Naive thymus-derived CD4-positive, alpha-beta T cell (primary cell): ENCODE data around the gene TMIE. TPM values are rescaled to one million over a fixed set of nuclear protein-coding genes. Genes with fewer than 3 reads are reported as not detected.
A peak's percentile ranks its signal among the peaks of the same experiment; 100 is the strongest.

ENCODE experiments used
- ATAC-seq: fragments of 150-1000 bp; cut with Tn5 transposase; 2 replicates; pipeline ENCODE4 v1.10.0; 2021; ENCODE audit warnings: mild to moderate bottlenecking, moderate library complexity
- CTCF ChIA-PET: fragments of 350-600 bp; sonication (Branson Sonifier 250); formaldehyde crosslinking; loops from one replicate; lab custom pipeline; 2021; ENCODE audit warnings: antibody characterized with exemption; lab: Charles Lee
- POLR2A ChIA-PET: fragments of 350-600 bp; sonication (Branson Sonifier 250); formaldehyde crosslinking; loops from one replicate; lab custom pipeline; 2021; ENCODE audit warnings: antibody characterized with exemption, inconsistent platforms; lab: Charles Lee
- DNase-seq, 9 donors: peaks; one replicate each; pipeline versions ENCODE4 v3.0.0 to v3.0.0-alpha.2; 2020 to 2022; ENCODE audit warnings: mixed read lengths in 1 of 9
- H3K27ac ChIP-seq: one replicate; pipeline ENCODE4 v1.7.0; 2013; ENCODE audit warnings: mild to moderate bottlenecking, low read depth, low read length, moderate library complexity
- H3K27me3 ChIP-seq, 2 donors: one replicate each; pipeline ENCODE4 v1.7.0; 2013; ENCODE audit warnings: low read length in 2 of 2, mild to moderate bottlenecking in 2 of 2, moderate library complexity in 2 of 2; ENCODE audit not compliant: control insufficient read depth in 2 of 2, insufficient read depth in 2 of 2
- H3K36me3 ChIP-seq, 3 experiments: 1 replicate in 2 of 3; 2 replicates in 1 of 3; pipeline ENCODE4 v1.7.0; 2013; ENCODE audit warnings: low read length in 3 of 3, mild to moderate bottlenecking in 3 of 3, moderate library complexity in 1 of 3; ENCODE audit not compliant: insufficient read depth in 3 of 3, control insufficient read depth in 2 of 3
- H3K4me1 ChIP-seq, 2 donors: one replicate each; pipeline ENCODE4 v1.7.0; 2013; ENCODE audit warnings: low read length in 2 of 2, mild to moderate bottlenecking in 2 of 2, moderate library complexity in 1 of 2; ENCODE audit not compliant: control insufficient read depth in 2 of 2, insufficient read depth in 2 of 2
- H3K4me3 ChIP-seq: 2 replicates; pipeline ENCODE4 v1.7.0; 2013; ENCODE audit warnings: mild to moderate bottlenecking, low read length
- H3K9me3 ChIP-seq, 3 experiments: 1 replicate in 2 of 3; 2 replicates in 1 of 3; pipeline ENCODE4 v1.7.0; 2013; ENCODE audit warnings: low read length in 3 of 3; ENCODE audit not compliant: control insufficient read depth in 2 of 3
- H3K27ac Mint-ChIP-seq, 9 donors: one replicate each; pipeline ENCODE4 v1.8.0; 2020 to 2022; ENCODE audit warnings: mixed read lengths in 9 of 9, mild to moderate bottlenecking in 8 of 9, moderate library complexity in 5 of 9, inconsistent platforms in 2 of 9
- H3K27me3 Mint-ChIP-seq, 5 donors: one replicate each; pipeline ENCODE4 v1.8.0; 2021 to 2022; ENCODE audit warnings: mixed read lengths in 5 of 5, mild to moderate bottlenecking in 1 of 5
- H3K36me3 Mint-ChIP-seq, 5 donors: one replicate each; pipeline ENCODE4 v1.8.0; 2020 to 2022; ENCODE audit warnings: mixed read lengths in 5 of 5, mild to moderate bottlenecking in 3 of 5, inconsistent platforms in 1 of 5
- H3K4me1 Mint-ChIP-seq, 7 donors: one replicate each; pipeline ENCODE4 v1.8.0; 2020 to 2022; ENCODE audit warnings: mixed read lengths in 7 of 7, mild to moderate bottlenecking in 3 of 7, inconsistent platforms in 1 of 7
- H3K4me3 Mint-ChIP-seq, 10 donors: one replicate each; pipeline ENCODE4 v1.8.0; 2020 to 2022; ENCODE audit warnings: mild to moderate bottlenecking in 10 of 10, mixed read lengths in 10 of 10, moderate library complexity in 6 of 10, inconsistent platforms in 2 of 10
- H3K9me3 Mint-ChIP-seq, 11 donors: one replicate each; pipeline ENCODE4 v1.8.0; 2020 to 2022; ENCODE audit warnings: mixed read lengths in 11 of 11, mild to moderate bottlenecking in 4 of 11, inconsistent platforms in 1 of 11, moderate library complexity in 1 of 11
- intact Hi-C, 2 donors: fragments of 100-400 bp; cut with micrococcal nuclease; formaldehyde crosslinking; loops; one replicate each; pipeline ENCODE4 v1.15.1; 2023
- polyA plus RNA-seq, 2 donors: library from polyadenylated mRNA; unstranded; fragments of 300-500 nt; fragmentation: Illumina TruSeq; gene quantifications; one replicate each; pipeline ENCODE4 v1.2.3, GENCODE V29; 2021
- total RNA-seq, 6 experiments: library from RNA in 5 of 6; stranded (reverse) in 5 of 6; gene quantifications; 1 replicate in 5 of 6; 2 replicates in 1 of 6; pipeline ENCODE4 v1.2.3 and lab custom pipeline; 2021 to 2026

Gene TMIE
- total and polyA plus RNA-seq, 7 experiments from 2014 or later: 0.31 to 5.6 (median 5.1) TPM

DNA sequence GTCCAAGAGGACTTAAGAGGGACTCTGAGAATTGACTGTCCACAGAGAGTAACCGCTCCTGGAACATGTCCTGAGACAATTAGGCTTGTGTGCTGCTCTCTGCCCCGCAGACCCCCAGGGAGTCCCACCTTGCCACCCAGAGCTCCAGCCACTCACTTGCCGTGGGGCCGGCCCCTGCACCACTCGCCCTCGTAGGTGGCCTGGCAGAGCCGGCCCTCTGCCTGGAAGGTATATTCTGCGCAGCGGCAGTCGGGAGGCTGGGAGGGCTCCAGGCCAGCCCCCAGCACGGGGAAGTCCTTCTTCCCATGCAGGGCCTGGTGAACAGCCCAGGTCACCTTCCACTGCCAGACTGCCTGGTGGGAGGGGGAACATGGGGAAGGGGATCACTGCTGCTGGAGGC is 18.2 kb upstream of the TMIE start:
- no peaks in the 10 kb centered on the region for H3K4me1 ChIP-seq
- no peak overlapping the region for H3K27ac ChIP-seq
- H3K9me3 Mint-ChIP-seq: no peaks in the 10 kb centered on the region
- intact Hi-C loops: no loop called here
- no peaks in the 10 kb centered on the region for H3K9me3 ChIP-seq
- peaks cover 0 to 34% (median 9%) of the 10 kb centered on the region in 5 donors for H3K36me3 Mint-ChIP-seq
- no peak overlapping the region for H3K4me3 ChIP-seq
- H3K27me3 Mint-ChIP-seq: no peaks in the 10 kb centered on the region
- no peak overlapping the region for H3K4me3 Mint-ChIP-seq
- H3K27me3 ChIP-seq: no peaks in the 10 kb centered on the region
- ChIA-PET POLR2A (no interaction called here), CTCF (no interaction called here)
- ATAC-seq (no peak), DNase-seq (no peak)
- H3K27ac Mint-ChIP-seq: no peak overlapping the region
- peaks cover 0 to 90% (median 4%) of the 10 kb centered on the region in 3 experiments for H3K36me3 ChIP-seq
- peaks cover 0 to 5% (median 0%) of the 10 kb centered on the region in 7 donors for H3K4me1 Mint-ChIP-seq

DNA sequence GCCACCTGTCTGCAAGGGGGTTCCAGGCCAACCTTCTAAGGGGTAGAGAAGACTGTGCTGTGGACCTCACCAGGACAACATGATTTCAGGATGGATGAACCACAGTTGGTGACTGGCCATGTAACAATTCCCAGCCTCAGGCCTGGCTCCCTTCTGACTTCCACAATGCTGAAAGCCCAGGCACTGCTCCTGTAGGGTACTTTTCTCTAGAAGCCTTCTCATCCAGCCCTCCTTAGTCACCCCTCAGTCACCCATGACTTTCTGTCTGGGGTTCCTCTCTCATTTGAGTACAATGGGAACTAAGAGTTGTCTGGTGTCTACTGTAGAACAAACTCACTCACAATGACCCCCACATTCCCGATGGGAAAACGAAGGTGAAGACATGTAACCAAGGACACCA is 16.3 kb upstream of the TMIE start:
- Mint-ChIP-seq H3K4me1 (peaks cover 0 to 10% (median 5%) of the 10 kb centered on the region in 7 donors), H3K9me3 (no peaks in the 10 kb centered on the region), H3K36me3 (peaks cover 0 to 29% (median 9%) of the 10 kb centered on the region in 5 donors), H3K27me3 (peaks cover 0 to 2% (median 0%) of the 10 kb centered on the region in 5 donors), H3K4me3 (no peak overlapping the region), H3K27ac (peak overlapping the region in 3 of 9 donors; percentile 53 to 82 (median 73))
- ChIA-PET POLR2A (interaction anchor here (1.6 kb wide), 1 partner anchor 8 kb away, joined by 4 read pairs; the partner anchor contains the start of gene ALS2CL), CTCF (no interaction called here)
- no peak for DNase-seq
- peaks cover 0 to 3% of the 10 kb centered on the region in 2 donors for H3K4me1 ChIP-seq
- intact Hi-C loops: no loop called here
- no peaks in the 10 kb centered on the region for H3K27me3 ChIP-seq
- no peak overlapping the region for H3K27ac ChIP-seq
- peaks cover 0 to 87% (median 4%) of the 10 kb centered on the region in 3 experiments for H3K36me3 ChIP-seq
- no peaks in the 10 kb centered on the region for H3K9me3 ChIP-seq
- ATAC-seq: no peak
- no peak overlapping the region for H3K4me3 ChIP-seq

DNA sequence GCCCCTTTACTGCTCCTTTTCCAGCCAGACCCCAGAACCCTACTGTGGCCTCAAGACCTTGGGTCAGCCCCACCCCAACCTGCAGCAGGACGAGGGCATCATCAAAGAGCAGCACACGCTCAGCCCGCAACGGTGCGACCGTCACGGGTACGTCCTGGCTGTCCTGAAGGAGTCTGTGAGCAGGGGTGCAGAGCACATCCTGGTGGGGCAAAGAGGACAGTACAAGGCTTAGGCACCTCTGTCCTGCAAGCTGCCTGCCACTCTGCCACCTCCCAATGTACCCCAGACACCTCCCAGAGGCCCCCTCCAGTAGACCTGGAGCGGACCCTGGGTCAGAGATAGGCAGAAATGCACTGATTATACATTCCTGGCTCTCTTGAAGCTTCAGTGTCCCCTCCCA is 15.7 kb upstream of the TMIE start:
- no peak for DNase-seq
- Mint-ChIP-seq H3K27ac (peak overlapping the region in 3 of 9 donors; percentile 53 to 82 (median 73)), H3K4me1 (peaks cover 0 to 15% (median 10%) of the 10 kb centered on the region in 7 donors), H3K27me3 (peaks cover 0 to 4% (median 0%) of the 10 kb centered on the region in 5 donors), H3K4me3 (no peak overlapping the region), H3K9me3 (no peaks in the 10 kb centered on the region), H3K36me3 (peaks cover 0 to 27% (median 9%) of the 10 kb centered on the region in 5 donors)
- no peaks in the 10 kb centered on the region for H3K9me3 ChIP-seq
- H3K4me1 ChIP-seq: peaks cover 0 to 9% of the 10 kb centered on the region in 2 donors
- H3K27me3 ChIP-seq: no peaks in the 10 kb centered on the region
- intact Hi-C loops: no loop called here
- H3K36me3 ChIP-seq: peaks cover 0 to 84% (median 4%) of the 10 kb centered on the region in 3 experiments
- no peak overlapping the region for H3K4me3 ChIP-seq
- POLR2A ChIA-PET: interaction anchor here (0.5 kb wide), 1 partner anchor 13 kb away, joined by 4 read pairs; no protein-coding TSS in a partner anchor
- no peak for ATAC-seq
- H3K27ac ChIP-seq: no peak overlapping the region
- CTCF ChIA-PET: no interaction called here

DNA sequence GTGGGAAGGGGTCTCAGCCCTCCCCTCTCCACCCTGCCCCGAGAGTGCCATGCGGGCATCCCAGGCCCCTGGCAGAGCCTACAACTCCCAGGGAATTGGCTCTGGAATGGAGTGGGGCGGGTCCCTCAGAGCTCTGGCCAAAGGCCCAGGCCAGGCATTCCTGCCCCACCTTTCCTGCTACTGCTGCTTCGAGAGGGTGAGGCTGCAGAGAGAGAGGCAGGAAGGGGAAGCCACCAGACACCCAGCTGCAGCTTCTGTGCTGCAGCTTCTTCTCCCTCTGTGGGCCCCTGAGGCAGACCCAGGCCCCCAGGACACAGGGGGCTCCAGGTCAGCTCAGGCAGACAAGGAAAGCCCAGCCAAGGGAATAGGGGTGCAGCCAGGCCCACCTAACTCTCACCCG is 10.4 kb upstream of the TMIE start:
- Mint-ChIP-seq H3K27ac (peak overlapping the region in 6 of 9 donors; percentile 40 to 95 (median 78)), H3K36me3 (peaks cover 0 to 9% (median 0%) of the 10 kb centered on the region in 5 donors), H3K27me3 (peaks cover 0 to 24% (median 0%) of the 10 kb centered on the region in 5 donors), H3K4me1 (peaks cover 25 to 61% (median 45%) of the 10 kb centered on the region in 7 donors), H3K9me3 (peaks cover 0 to 2% (median 0%) of the 10 kb centered on the region in 11 donors), H3K4me3 (peak overlapping the region in 9 of 10 donors; percentile 36 to 96 (median 94))
- intact Hi-C loops: loop anchor here in 1 of 2 donors (5.0 to 10.0 kb wide), 4 partner anchors 156 to 592 kb away; partner anchors contain the start of genes CCDC12, KIF9, KLHL18 and NBEAL2
- Histone ChIP-seq H3K4me1 (peaks cover 26 to 55% of the 10 kb centered on the region in 2 donors), H3K9me3 (no peaks in the 10 kb centered on the region), H3K27ac (no peak overlapping the region), H3K4me3 (no peak overlapping the region), H3K36me3 (peaks cover 0 to 35% (median 0%) of the 10 kb centered on the region in 3 experiments), H3K27me3 (no peaks in the 10 kb centered on the region)
- peak in 1 of 9 donors; percentile 28 for DNase-seq
- no peak for ATAC-seq
- ChIA-PET CTCF (no interaction called here), POLR2A (interaction anchor here (0.6 kb wide), 1 partner anchor 10 kb away, joined by 3 read pairs; the partner anchor contains the start of gene TMIE)

DNA sequence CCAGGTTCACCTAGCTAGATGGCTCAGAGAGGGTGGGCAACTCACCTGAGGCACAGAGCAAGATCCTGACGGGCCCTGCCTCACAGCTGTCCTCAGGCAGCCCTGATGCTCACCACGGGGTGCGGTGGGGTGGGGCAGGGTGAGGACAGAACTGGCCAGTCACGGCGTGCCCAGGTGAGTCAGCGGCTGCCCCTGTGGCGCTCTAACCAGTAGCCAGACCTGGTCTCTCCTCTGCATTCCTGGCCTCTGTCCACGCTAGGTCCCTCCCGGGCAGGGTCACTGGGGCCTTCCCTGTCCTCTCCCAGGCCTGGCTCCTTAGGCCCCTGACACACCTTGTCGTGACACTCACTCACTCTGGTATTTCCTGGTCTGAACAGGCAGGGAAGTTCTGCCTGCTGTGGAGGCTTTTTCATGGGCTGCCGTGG is 8.6 kb upstream of the TMIE start:
- H3K4me1 Mint-ChIP-seq: peaks cover 32 to 79% (median 63%) of the 10 kb centered on the region in 7 donors

DNA sequence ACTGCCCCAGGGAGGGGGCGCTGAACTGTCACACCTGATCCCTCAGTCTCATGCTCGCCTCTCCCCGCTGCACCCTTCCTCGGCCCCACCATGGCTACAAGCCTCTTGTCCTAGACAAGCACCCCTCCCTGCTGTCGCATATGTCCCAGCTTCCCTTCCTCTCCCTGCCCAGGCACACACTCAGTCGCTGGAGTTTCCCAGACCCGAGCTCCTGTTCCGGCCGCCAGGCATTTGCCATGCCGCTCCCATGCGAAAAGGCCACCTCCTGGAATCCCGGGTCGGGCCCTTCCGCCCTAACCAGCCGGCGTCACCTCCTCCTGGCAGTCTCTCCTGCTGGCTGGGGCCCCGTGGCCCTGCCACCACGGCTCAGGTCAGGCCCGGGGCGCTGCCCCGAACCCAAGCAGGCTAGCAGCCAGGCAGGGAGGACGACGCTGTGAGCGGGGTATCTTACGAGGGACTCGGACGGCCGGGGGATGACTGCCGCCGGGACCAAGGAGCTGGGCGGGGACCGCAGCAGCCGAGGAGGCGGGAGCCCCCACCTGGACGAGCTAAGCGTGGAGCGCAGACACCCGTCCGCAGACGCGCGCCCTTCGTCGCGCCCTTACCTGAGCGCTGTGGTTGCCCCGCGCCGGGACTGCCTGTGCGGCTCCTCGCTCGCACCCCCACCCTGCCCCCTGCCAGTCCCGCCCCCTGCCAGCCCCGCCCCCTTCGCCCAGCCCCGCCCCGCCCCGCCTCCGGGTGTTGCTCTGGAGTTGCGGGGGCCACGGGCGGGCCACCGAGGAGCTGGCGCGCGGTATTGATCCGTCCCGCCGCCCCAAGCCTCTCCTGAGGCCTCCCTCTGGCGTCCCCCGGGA is 7.9 kb upstream of the TMIE start, which contains the start of gene ALS2CL:
TSS of gene ALS2CL (minus strand) at position 642 of the 854 bp plus-strand sequence. CDS start 4,239 bp downstream, outside the sequence.
- Mint-ChIP-seq H3K36me3 (no peaks in the 10 kb centered on the region), H3K9me3 (peaks cover 0 to 2% (median 0%) of the 10 kb centered on the region in 11 donors), H3K4me1 (peaks cover 32 to 86% (median 70%) of the 10 kb centered on the region in 7 donors), H3K27me3 (peaks cover 0 to 32% (median 0%) of the 10 kb centered on the region in 5 donors), H3K27ac (peak within 1 kb of the TSS; percentile 42 to 96 (median 92)), H3K4me3 (peak within 1 kb of the TSS; percentile 85 to 96 (median 94))
- POLR2A ChIA-PET: interaction anchor here (0.6 to 1.6 kb wide), 5 partner anchors 9 to 670 kb away, joined by 3 to 7 read pairs (median 4); no protein-coding TSS in a partner anchor
- Histone ChIP-seq H3K4me3 (peak within 1 kb of the TSS; percentile 81), H3K36me3 (peaks cover 0 to 11% (median 0%) of the 10 kb centered on the region in 3 experiments), H3K9me3 (no peaks in the 10 kb centered on the region), H3K27me3 (no peaks in the 10 kb centered on the region), H3K4me1 (peaks cover 32 to 73% of the 10 kb centered on the region in 2 donors), H3K27ac (peak within 1 kb of the TSS; percentile 79)
- ATAC-seq (peak; percentile 88), DNase-seq (peak; percentile 62 to 79 (median 73))
- CTCF ChIA-PET: no interaction called here
- intact Hi-C loops: loop anchor here in 1 of 2 donors (2.0 to 10.0 kb wide), 7 partner anchors 62 to 688 kb away; partner anchors contain the start of genes CCDC12, KIF9, KLHL18 and NBEAL2

More for the DNA sequence above, 8.6 kb upstream of the TMIE start:
- Mint-ChIP-seq H3K4me3 (peak overlapping the region; percentile 85 to 96 (median 94)), H3K36me3 (no peaks in the 10 kb centered on the region), H3K27ac (peak overlapping the region; percentile 42 to 96 (median 90)), H3K9me3 (peaks cover 0 to 2% (median 0%) of the 10 kb centered on the region in 11 donors), H3K27me3 (peaks cover 0 to 27% (median 0%) of the 10 kb centered on the region in 5 donors)
- ATAC-seq (no peak), DNase-seq (no peak)
- Histone ChIP-seq H3K4me1 (peaks cover 32 to 72% of the 10 kb centered on the region in 2 donors), H3K27me3 (no peaks in the 10 kb centered on the region), H3K27ac (peak overlapping the region; percentile 79), H3K9me3 (no peaks in the 10 kb centered on the region), H3K36me3 (peaks cover 0 to 17% (median 0%) of the 10 kb centered on the region in 3 experiments), H3K4me3 (peak overlapping the region; percentile 81)
- CTCF ChIA-PET: no interaction called here
- POLR2A ChIA-PET: interaction anchor here (0.6 to 1.6 kb wide), 4 partner anchors 10 to 671 kb away, joined by 3 to 7 read pairs (median 3); no protein-coding TSS in a partner anchor
- intact Hi-C loops: loop anchor here in 1 of 2 donors (2.0 to 10.0 kb wide), 7 partner anchors 62 to 688 kb away; partner anchors contain the start of genes CCDC12, KIF9, KLHL18 and NBEAL2
